COLO668 (cell line): ENCODE data around the gene PAX5.

Source experiments
- DNase-seq: peaks from one replicate; lab custom pipeline; 2025; ENCODE audit not compliant: unreplicated experiment; lab: John Stamatoyannopoulos, UW

PAX5 gene

GRCh38 chr9:36905101-36906066, 128.7 kb downstream of the PAX5 start:
- DNase-seq, result no peak

- DNase-seq, result peak; percentile 61
Observed at GRCh38 chr9:36903541-36904435, 130.3 kb downstream of the PAX5 start.

- DNase-seq, result no peak
Observed at GRCh38 chr9:36902861-36903524, 131.1 kb downstream of the PAX5 start.

- DNase-seq, result no peak
Observed at GRCh38 chr9:36902080-36902716, 131.9 kb downstream of the PAX5 start.

- no peak for DNase-seq
Observed at GRCh38 chr9:36901528-36901927, 132.5 kb downstream of the PAX5 start.

GRCh38 chr9:36900856-36901220, 133.2 kb downstream of the PAX5 start:
- DNase-seq, result no peak

GRCh38 chr9:36900136-36900855, 133.8 kb downstream of the PAX5 start:
- no peak for DNase-seq

- DNase-seq, result no peak
Observed at GRCh38 chr9:36899406-36899805, 134.7 kb downstream of the PAX5 start.

GRCh38 chr9:36898431-36899020, 135.5 kb downstream of the PAX5 start:
- no peak for DNase-seq

GRCh38 chr9:36897478-36897877, 136.6 kb downstream of the PAX5 start:
- DNase-seq, result no peak

- no peak for DNase-seq
Observed at GRCh38 chr9:36897019-36897418, 137.0 kb downstream of the PAX5 start.

GRCh38 chr9:36896296-36896695, 137.8 kb downstream of the PAX5 start:
- DNase-seq, result no peak

GRCh38 chr9:36895744-36896260, 138.3 kb downstream of the PAX5 start:
- DNase-seq, result no peak

GRCh38 chr9:36894695-36895310, 139.3 kb downstream of the PAX5 start:
- no peak for DNase-seq

- no peak for DNase-seq
Observed at GRCh38 chr9:36893911-36894310, 140.2 kb downstream of the PAX5 start.

GRCh38 chr9:36893184-36893583, 140.9 kb downstream of the PAX5 start:
- no peak for DNase-seq

GRCh38 chr9:36892279-36892678, 141.8 kb downstream of the PAX5 start:
- DNase-seq, result no peak

GRCh38 chr9:36891341-36891811, 142.7 kb downstream of the PAX5 start:
- DNase-seq, result no peak

GRCh38 chr9:36889844-36890243, 144.2 kb downstream of the PAX5 start:
- no peak for DNase-seq
